ENCODE measurements around the gene ABCD2.
A peak's percentile ranks its signal among the peaks of the same experiment; 100 is the strongest.

ABCD2 gene

GRCh38 chr12:39619660-39620433 is at the start of gene ABCD2:
Gene ABCD2 (minus strand): TSS chr12:39619803. CDS start chr12:39619615, 188 bp downstream.
- DNase-seq (ENCODE audit: low read depth), result peak; percentile 97
- H3K4me3 ChIP-seq (ENCODE audit: low read depth, low read length), result peak within 1 kb of the TSS; percentile 80
- no peak for TF ChIP-seq CTCF (IDR thresholded peaks at IDR 0.05; ENCODE audit: insufficient read depth, low read depth, low read length, missing control alignments)

- no peak for DNase-seq (ENCODE audit: low read depth)
- no peak overlapping the region for H3K4me3 ChIP-seq (ENCODE audit: low read depth, low read length)
- no peak for TF ChIP-seq CTCF (IDR thresholded peaks at IDR 0.05; ENCODE audit: insufficient read depth, low read depth, low read length, missing control alignments)
These were observed 40.5 kb upstream of the ABCD2 start for GRCh38 chr12:39660101-39660500.

DNA sequence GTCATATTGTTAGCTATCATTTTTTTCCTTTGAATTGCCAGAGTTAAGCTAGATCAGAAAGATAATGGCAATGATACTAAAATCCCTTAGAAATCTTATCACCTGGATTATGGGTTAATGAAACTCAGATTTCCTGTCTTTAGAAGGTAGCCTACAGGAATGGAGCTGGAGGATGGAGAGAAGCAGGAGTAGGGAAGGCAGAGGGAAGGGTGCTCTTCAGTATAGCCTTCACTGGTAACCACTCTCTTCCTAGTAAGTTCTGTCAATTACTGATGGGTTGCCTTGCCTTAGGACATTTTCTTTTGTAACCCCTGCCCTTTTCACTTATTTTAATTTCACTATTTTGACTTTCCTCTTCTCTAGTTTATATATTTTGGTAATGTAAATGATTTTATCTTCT is 27.8 kb upstream of the ABCD2 start:
- TF ChIP-seq CTCF (IDR thresholded peaks at IDR 0.05; ENCODE audit: insufficient read depth, low read depth, low read length, missing control alignments), result no peak
- no peak for DNase-seq (ENCODE audit: low read depth)
- no peak overlapping the region for H3K4me3 ChIP-seq (ENCODE audit: low read depth, low read length)

DNA sequence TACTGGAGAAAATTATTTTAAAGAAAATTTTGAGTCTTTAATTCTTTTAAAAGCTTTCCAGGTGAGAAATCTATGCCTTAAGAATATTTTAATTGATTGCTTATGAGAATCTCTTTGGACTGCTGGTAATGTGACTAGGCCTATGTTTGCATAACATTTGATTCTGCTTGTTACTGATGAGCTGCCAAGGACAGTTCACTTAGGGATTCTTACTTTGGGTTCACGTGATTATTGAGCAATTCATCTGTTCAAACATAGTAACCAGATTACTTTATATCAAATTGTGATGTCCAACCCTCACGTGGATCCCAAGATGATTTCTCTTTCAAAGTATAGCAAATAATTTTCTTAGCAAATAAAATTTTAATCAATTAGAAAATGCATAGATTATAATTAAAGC is 27.4 kb upstream of the ABCD2 start:
- no peak for DNase-seq (ENCODE audit: low read depth)
- TF ChIP-seq CTCF (IDR thresholded peaks at IDR 0.05; ENCODE audit: insufficient read depth, low read depth, low read length, missing control alignments), result no peak
- no peak overlapping the region for H3K4me3 ChIP-seq (ENCODE audit: low read depth, low read length)

DNA sequence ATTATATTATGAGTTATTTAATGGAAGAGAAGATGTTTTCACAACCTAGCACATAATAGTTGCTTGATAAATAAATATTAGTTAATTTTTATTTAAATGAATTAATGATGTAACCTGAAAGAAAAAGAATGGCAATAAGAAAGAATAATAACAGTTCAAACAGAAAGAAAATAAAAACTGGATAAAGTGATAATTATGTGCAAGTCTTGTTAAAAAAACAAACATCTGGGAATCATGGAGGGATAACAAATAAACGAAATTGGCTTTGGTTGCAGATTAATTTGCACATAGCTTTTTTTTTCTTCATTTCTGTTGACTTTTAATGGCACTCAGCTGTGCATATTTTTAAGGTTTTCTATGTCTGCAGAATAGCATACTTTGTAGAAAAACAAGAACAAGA is 23.4 kb upstream of the ABCD2 start:
- DNase-seq (ENCODE audit: low read depth), result no peak
- no peak for TF ChIP-seq CTCF (IDR thresholded peaks at IDR 0.05; ENCODE audit: insufficient read depth, low read depth, low read length, missing control alignments)
- no peak overlapping the region for H3K4me3 ChIP-seq (ENCODE audit: low read depth, low read length)

DNA sequence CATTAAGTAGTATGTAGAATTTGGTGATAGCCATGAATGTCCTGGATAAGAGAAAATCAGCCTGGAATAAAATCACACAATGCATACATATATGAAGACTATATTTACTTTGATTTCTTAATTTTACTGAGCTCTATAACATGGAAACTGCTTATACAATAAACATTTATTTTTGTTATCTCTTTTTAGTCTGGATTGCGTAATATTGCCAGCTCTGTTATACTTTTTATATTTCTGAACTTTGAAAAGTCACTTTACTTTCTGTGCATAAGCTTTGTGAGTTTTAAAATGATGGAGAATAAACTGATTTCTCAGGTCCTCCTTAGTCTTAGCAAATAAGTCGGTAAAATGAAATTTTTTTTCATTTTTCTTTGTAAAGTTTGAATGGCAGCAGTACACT is 19.2 kb upstream of the ABCD2 start:
- no peak for DNase-seq (ENCODE audit: low read depth)
- no peak for TF ChIP-seq CTCF (IDR thresholded peaks at IDR 0.05; ENCODE audit: insufficient read depth, low read depth, low read length, missing control alignments)
- no peak overlapping the region for H3K4me3 ChIP-seq (ENCODE audit: low read depth, low read length)

DNA sequence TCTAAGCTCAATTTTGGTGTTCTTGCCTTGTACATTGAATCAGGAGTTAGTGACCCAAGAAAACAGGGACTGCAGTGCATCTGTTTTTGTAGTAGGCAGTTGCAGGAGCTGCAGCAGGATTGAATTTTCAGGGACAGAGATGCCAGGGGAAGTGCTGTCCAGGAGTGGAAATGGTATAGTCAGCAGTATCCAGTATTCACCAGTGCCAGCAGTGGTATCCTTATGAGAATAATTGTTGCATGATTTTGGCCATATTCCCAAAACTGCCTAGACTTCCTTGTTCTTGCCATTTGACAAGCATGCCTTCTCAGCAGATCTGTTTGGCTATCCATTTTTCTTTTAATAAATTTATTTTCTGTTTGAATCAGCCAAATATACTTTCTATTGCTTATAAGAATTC is 18.6 kb upstream of the ABCD2 start:
- no peak for DNase-seq (ENCODE audit: low read depth)
- H3K4me3 ChIP-seq (ENCODE audit: low read depth, low read length), result no peak overlapping the region
- no peak for TF ChIP-seq CTCF (IDR thresholded peaks at IDR 0.05; ENCODE audit: insufficient read depth, low read depth, low read length, missing control alignments)

All from GM12865 (cell line).